BLaER1 (cell line): ENCODE data around the gene PTPRN2.

ENCODE experiments used
- H3K27ac ChIP-seq: shearing (Covaris generic); formaldehyde crosslinking; 2 replicates; pipeline ENCODE4 v1.8.1; 2022
- H3K27me3 ChIP-seq: shearing (Covaris generic); formaldehyde crosslinking; 2 replicates; pipeline ENCODE4 v1.8.1; 2022
- H3K36me3 ChIP-seq: shearing (Covaris generic); formaldehyde crosslinking; 2 replicates; pipeline ENCODE4 v1.8.1; 2022
- H3K4me1 ChIP-seq: shearing (Covaris generic); formaldehyde crosslinking; 2 replicates; pipeline ENCODE4 v1.8.1; 2022
- H3K4me2 ChIP-seq: shearing (Covaris generic); formaldehyde crosslinking; 2 replicates; pipeline ENCODE4 v1.8.1; 2022
- H3K4me3 ChIP-seq: shearing (Covaris generic); formaldehyde crosslinking; 2 replicates; pipeline ENCODE4 v1.8.1; 2022
- H3K9ac ChIP-seq: shearing (Covaris generic); formaldehyde crosslinking; 2 replicates; pipeline ENCODE4 v1.8.1; 2022
- H3K9me3 ChIP-seq: shearing (Covaris generic); formaldehyde crosslinking; 2 replicates; pipeline ENCODE4 v1.8.1; 2022
- H4K20me1 ChIP-seq: shearing (Covaris generic); formaldehyde crosslinking; 2 replicates; pipeline ENCODE4 v1.8.1; 2022
- Cebpa-rat ChIP-seq: shearing (Covaris generic); IDR thresholded peaks from 2 replicates; pipeline ENCODE4 v1.8.1; 2022

Gene PTPRN2

GRCh38 chr7:158185653-158186052 lies 402.0 kb downstream of the PTPRN2 start:
- no peak overlapping the region for H3K4me2 ChIP-seq
- no peak overlapping the region for H3K9ac ChIP-seq
- no peaks in the 10 kb centered on the region for H4K20me1 ChIP-seq
- peaks cover 31% of the 10 kb centered on the region for H3K9me3 ChIP-seq
- TF ChIP-seq Cebpa-rat, result no peak
- no peak overlapping the region for H3K27ac ChIP-seq
- no peak overlapping the region for H3K4me3 ChIP-seq
- no peaks in the 10 kb centered on the region for H3K27me3 ChIP-seq
- H3K4me1 ChIP-seq, result no peaks in the 10 kb centered on the region
- 0 out of 2 replicates have a peak, but pooled peaks cover 8% of the 10 kb centered on the region for H3K36me3 ChIP-seq

GRCh38 chr7:158183431-158183830 lies 404.2 kb downstream of the PTPRN2 start:
- no peak overlapping the region for H3K9ac ChIP-seq
- TF ChIP-seq Cebpa-rat, result no peak

GRCh38 chr7:158176561-158177173 lies 411.0 kb downstream of the PTPRN2 start:
- no peak overlapping the region for H3K27ac ChIP-seq
- no peak for TF ChIP-seq Cebpa-rat
- H3K9ac ChIP-seq, result no peak overlapping the region
- H4K20me1 ChIP-seq, result no peaks in the 10 kb centered on the region
- H3K27me3 ChIP-seq, result no peaks in the 10 kb centered on the region
- no peak overlapping the region for H3K4me3 ChIP-seq
- peaks cover 29% of the 10 kb centered on the region for H3K9me3 ChIP-seq
- no peaks in the 10 kb centered on the region for H3K4me1 ChIP-seq
- H3K36me3 ChIP-seq, result no peaks in the 10 kb centered on the region
- H3K4me2 ChIP-seq, result no peak overlapping the region

More at GRCh38 chr7:158183431-158183830, 404.2 kb downstream of the PTPRN2 start:
- H3K36me3 ChIP-seq, result no peaks in the 10 kb centered on the region
- H3K4me2 ChIP-seq, result no peak overlapping the region
- no peak overlapping the region for H3K4me3 ChIP-seq
- H3K27ac ChIP-seq, result no peak overlapping the region
- no peaks in the 10 kb centered on the region for H3K4me1 ChIP-seq
- peaks cover 12% of the 10 kb centered on the region; the same call in 1 of the 2 replicates for H3K9me3 ChIP-seq
- H3K27me3 ChIP-seq, result no peaks in the 10 kb centered on the region
- no peaks in the 10 kb centered on the region for H4K20me1 ChIP-seq

GRCh38 chr7:158175779-158176178 lies 411.8 kb downstream of the PTPRN2 start:
- TF ChIP-seq Cebpa-rat, result no peak
- Histone ChIP-seq H3K9ac (no peak overlapping the region), H3K27me3 (no peaks in the 10 kb centered on the region), H3K9me3 (peaks cover 29% of the 10 kb centered on the region), H3K4me3 (no peak overlapping the region), H3K4me2 (no peak overlapping the region), H3K4me1 (no peaks in the 10 kb centered on the region), H3K27ac (no peak overlapping the region), H4K20me1 (no peaks in the 10 kb centered on the region), H3K36me3 (no peaks in the 10 kb centered on the region)

- Histone ChIP-seq H4K20me1 (no peaks in the 10 kb centered on the region), H3K9ac (no peak overlapping the region), H3K4me1 (no peaks in the 10 kb centered on the region), H3K27me3 (no peaks in the 10 kb centered on the region), H3K36me3 (no peaks in the 10 kb centered on the region), H3K27ac (no peak overlapping the region), H3K9me3 (peaks cover 29% of the 10 kb centered on the region), H3K4me3 (no peak overlapping the region), H3K4me2 (no peak overlapping the region)
- TF ChIP-seq Cebpa-rat, result no peak
These were observed 412.7 kb downstream of the PTPRN2 start for GRCh38 chr7:158174947-158175346.

GRCh38 chr7:158167373-158167772 lies 420.2 kb downstream of the PTPRN2 start:
- Histone ChIP-seq H3K9me3 (peaks cover under 1% of the 10 kb centered on the region; the same call in 1 of the 2 replicates), H3K4me1 (no peaks in the 10 kb centered on the region), H4K20me1 (no peaks in the 10 kb centered on the region), H3K9ac (no peak overlapping the region), H3K36me3 (no peaks in the 10 kb centered on the region), H3K27ac (no peak overlapping the region), H3K4me3 (no peak overlapping the region), H3K27me3 (no peaks in the 10 kb centered on the region), H3K4me2 (no peak overlapping the region)
- no peak for TF ChIP-seq Cebpa-rat

GRCh38 chr7:158166386-158167340 lies 421.0 kb downstream of the PTPRN2 start:
- Histone ChIP-seq H4K20me1 (no peaks in the 10 kb centered on the region), H3K4me3 (no peak overlapping the region), H3K4me1 (no peaks in the 10 kb centered on the region), H3K27ac (no peak overlapping the region), H3K9me3 (no peaks in the 10 kb centered on the region), H3K27me3 (no peaks in the 10 kb centered on the region), H3K9ac (no peak overlapping the region), H3K4me2 (no peak overlapping the region), H3K36me3 (no peaks in the 10 kb centered on the region)
- TF ChIP-seq Cebpa-rat, result no peak

GRCh38 chr7:158165711-158166110 lies 421.9 kb downstream of the PTPRN2 start:
- Histone ChIP-seq H3K9me3 (no peaks in the 10 kb centered on the region), H3K4me2 (no peak overlapping the region), H3K27me3 (no peaks in the 10 kb centered on the region), H3K4me1 (no peaks in the 10 kb centered on the region), H3K9ac (no peak overlapping the region), H3K4me3 (no peak overlapping the region), H3K27ac (no peak overlapping the region), H4K20me1 (no peaks in the 10 kb centered on the region), H3K36me3 (no peaks in the 10 kb centered on the region)
- no peak for TF ChIP-seq Cebpa-rat

GRCh38 chr7:158164101-158165095 lies 423.2 kb downstream of the PTPRN2 start:
- no peak for TF ChIP-seq Cebpa-rat
- H4K20me1 ChIP-seq, result no peaks in the 10 kb centered on the region
- H3K9ac ChIP-seq, result no peak overlapping the region
- no peaks in the 10 kb centered on the region for H3K9me3 ChIP-seq
- no peaks in the 10 kb centered on the region for H3K36me3 ChIP-seq
- no peak overlapping the region for H3K27ac ChIP-seq
- H3K27me3 ChIP-seq, result no peaks in the 10 kb centered on the region
- no peak overlapping the region for H3K4me3 ChIP-seq
- no peak overlapping the region for H3K4me2 ChIP-seq
- H3K4me1 ChIP-seq, result no peaks in the 10 kb centered on the region
